K562 (cell line): ENCODE measurements around the gene NME4. TPM values are rescaled to one million over a fixed set of nuclear protein-coding genes. Genes with fewer than 3 reads are reported as not detected.

Experiments used
- ARID2 ChIP-seq: fragments of 450-650 bp; IDR thresholded peaks from 2 replicates; pipeline ENCODE4 v1.6.1; 2017; ENCODE audit warnings: antibody characterized with exemption, mild to moderate bottlenecking
- ASH1L ChIP-seq: fragments of 450-650 bp; IDR thresholded peaks from 2 replicates; pipeline ENCODE4 v1.6.1; 2018; ENCODE audit warnings: borderline replicate concordance, mild to moderate bottlenecking, low read depth; ENCODE audit not compliant: partially characterized antibody
- ATF1 ChIP-seq, 2 experiments: fragments of 450-650 bp in 1 of 2; IDR thresholded peaks; 2 replicates each; pipeline ENCODE4 v1.6.1; 2016; ENCODE audit warnings: missing compliant biosample characterization in 1 of 2, missing genetic modification characterization in 1 of 2
- BRF1 ChIP-seq: IDR thresholded peaks from 3 replicates; pipeline ENCODE4 v1.6.1; 2011; ENCODE audit warnings: borderline replicate concordance, mild to moderate bottlenecking; ENCODE audit not compliant: insufficient read length; ENCODE audit errors: extremely low read depth
- COPS2 ChIP-seq: fragments of 450-650 bp; conservative IDR thresholded peaks from 2 replicates; pipeline ENCODE4 v1.6.1; 2016; ENCODE audit warnings: mild to moderate bottlenecking, moderate library complexity
- CREM ChIP-seq: IDR thresholded peaks from 2 replicates; pipeline ENCODE4 v1.6.1; 2014; ENCODE audit warnings: antibody characterized with exemption, low read depth
- FIP1L1 ChIP-seq: fragments of 200-400 bp; formaldehyde crosslinking; IDR thresholded peaks from 2 replicates; pipeline ENCODE4 v1.6.1; 2018; ENCODE audit warnings: mild to moderate bottlenecking, low read depth, low read length; ENCODE audit not compliant: poor library complexity, severe bottlenecking
- ILK ChIP-seq: fragments of 450-650 bp; IDR thresholded peaks from 2 replicates; pipeline ENCODE4 v1.6.1; 2016; ENCODE audit warnings: missing genetic modification characterization, low read depth, mild to moderate bottlenecking, missing compliant biosample characterization, moderate library complexity, borderline replicate concordance
- POU5F1 ChIP-seq: fragments of 150-350 bp; IDR thresholded peaks from 2 replicates; pipeline ENCODE4 v1.6.1; 2014; ENCODE audit warnings: borderline replicate concordance, low read length, low read depth, mild to moderate bottlenecking; ENCODE audit not compliant: partially characterized antibody
- PURB ChIP-seq: sonication (generic); formaldehyde crosslinking; IDR thresholded peaks from 2 replicates; pipeline ENCODE4 v1.9.0; 2021; ENCODE audit warnings: low read depth, mild to moderate bottlenecking, missing genetic modification reagents
- RBBP5 ChIP-seq: fragments of 200-600 bp; sonication (generic); IDR thresholded peaks from 2 replicates; pipeline ENCODE4 v1.6.1; 2012; ENCODE audit warnings: borderline replicate concordance, mild to moderate bottlenecking, low read length, control low read depth, inconsistent platforms; ENCODE audit not compliant: insufficient read depth, poor library complexity, severe bottlenecking
- SOX6 ChIP-seq: fragments of 450-650 bp; IDR thresholded peaks from 2 replicates; pipeline ENCODE4 v1.6.1; 2014; ENCODE audit warnings: mild to moderate bottlenecking
- TCF7 ChIP-seq: sonication (generic); IDR thresholded peaks from 2 replicates; pipeline ENCODE4 v1.6.1; 2016; ENCODE audit warnings: antibody characterized with exemption, borderline replicate concordance
- ZEB2 ChIP-seq: fragments of 450-650 bp; IDR thresholded peaks from 2 replicates; pipeline ENCODE4 v1.6.1; 2016
- ZNF146 ChIP-seq: IDR thresholded peaks from one replicate; pipeline ENCODE4 v1.6.1; 2018; ENCODE audit warnings: missing compliant biosample characterization; ENCODE audit not compliant: unreplicated experiment
- ZNF217 ChIP-seq: sonication (generic); formaldehyde crosslinking; IDR thresholded peaks from 2 replicates; pipeline ENCODE4 v1.8.0; 2022; ENCODE audit warnings: mild to moderate bottlenecking, missing genetic modification reagents
- ZNF408 ChIP-seq: fragments of 250-450 bp; sonication (Bioruptor Pico); IDR thresholded peaks from 2 replicates; pipeline ENCODE4 v1.4.0; 2020; ENCODE audit warnings: low read depth, mild to moderate bottlenecking, moderate library complexity
- ZNF644 ChIP-seq: fragments of 200-800 bp; sonication (Bioruptor generic); IDR thresholded peaks from 2 replicates; pipeline ENCODE4 v1.6.1; 2016; ENCODE audit warnings: low read depth, missing genetic modification characterization, missing compliant biosample characterization
- ZNF699 ChIP-seq: fragments of 250-450 bp; sonication (Bioruptor Pico); IDR thresholded peaks from 2 replicates; pipeline ENCODE4 v1.8.0; 2021; ENCODE audit warnings: mild to moderate bottlenecking, moderate library complexity; ENCODE audit not compliant: insufficient replicate concordance
- ZNF79 ChIP-seq: fragments of 250-450 bp; sonication (Bioruptor Pico); IDR thresholded peaks from 2 replicates; pipeline ENCODE4 v1.4.0; 2020; ENCODE audit warnings: low read depth, mild to moderate bottlenecking, moderate library complexity
- polyA plus RNA-seq, 8 experiments: library from polyadenylated mRNA; depleted of rRNA in 4 of 8; stranded (reverse) in 5 of 8; unstranded in 3 of 8; fragments of >200 nt; fragmentation: Nextera tagmentation in 2 of 8; fragmentation: Illumina TruSeq in 1 of 8; extraction: Ambion mirVana in 2 of 8; extraction: Trizol in 1 of 8; gene quantifications; 2 replicates each; pipeline versions ENCODE4 v1.2.1 to v1.2.3, GENCODE V29; 2011 to 2014; ENCODE audit warnings: inconsistent platforms in 1 of 8, missing spikeins in 1 of 8
- total RNA-seq, 7 experiments: library from RNA; depleted of rRNA in 6 of 7; stranded (reverse); fragments of >200 nt in 6 of 7; fragmentation: Illumina TruSeq in 2 of 7; extraction: Trizol in 2 of 7; gene quantifications; 2 replicates each; pipeline versions ENCODE4 v1.2.1 to v1.2.3, GENCODE V29; 2011 to 2021; ENCODE audit warnings: low replicate concordance in 1 of 7
- TF ChIP-seq, protein P1 (sequence below): fragments of 250-450 bp; sonication (Bioruptor Pico); IDR thresholded peaks from 2 replicates; pipeline ENCODE4 v1.9.0; 2021; ENCODE audit warnings: mild to moderate bottlenecking
- TF ChIP-seq, protein P2 (sequence below): fragments of 150-350 bp; IDR thresholded peaks from 2 replicates; pipeline ENCODE4 v1.6.1; 2014; ENCODE audit warnings: low read depth, mild to moderate bottlenecking, low read length, borderline replicate concordance
- TF ChIP-seq, protein P3 (sequence below): fragments of 250-450 bp; sonication (Bioruptor Pico); IDR thresholded peaks from 2 replicates; pipeline ENCODE4 v1.8.0; 2021; ENCODE audit warnings: moderate library complexity, mild to moderate bottlenecking, inconsistent platforms

Gene NME4
- total and polyA plus RNA-seq, 9 of the 15 experiments (the other 6 are each of a cell fraction or from before 2014, with no cell fraction given): 15.4 to 264 (median 139) TPM

DNA sequence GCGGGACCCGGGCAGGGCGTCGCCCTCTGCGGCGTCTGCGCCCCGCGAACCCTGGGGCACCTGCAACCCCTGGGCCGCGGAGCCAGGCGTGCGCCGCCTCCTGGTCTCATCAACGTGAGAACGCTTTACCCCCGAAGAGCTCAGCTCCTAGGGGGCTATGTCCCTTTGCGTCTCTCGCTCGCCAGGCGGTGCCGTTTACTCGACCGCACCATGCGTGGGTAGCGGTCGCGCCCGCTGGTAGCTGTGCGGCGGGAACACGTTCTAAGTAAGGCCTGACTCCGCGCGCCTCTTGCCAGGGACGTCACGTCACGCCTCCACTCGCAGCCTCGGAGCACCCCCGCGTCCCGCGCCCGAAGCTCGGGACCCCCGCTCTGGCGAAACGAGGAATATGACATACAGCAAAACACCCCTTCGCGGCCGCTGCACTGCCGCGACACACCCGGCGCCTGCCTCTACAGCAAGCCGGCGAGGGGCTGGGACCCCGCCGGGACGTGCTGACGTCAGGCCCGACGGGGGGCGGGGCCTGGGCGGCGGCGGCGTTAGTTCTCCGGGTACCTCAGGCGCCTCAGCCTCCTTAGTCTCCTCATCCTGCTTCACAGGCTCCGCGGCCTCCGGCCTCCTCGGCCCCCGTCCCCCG, 28.2 kb downstream of the NME4 start, which contains the start of gene RAB11FIP3 (continued):
- no peak for TF ChIP-seq ZNF217 (CRISPR knock-in tag)
- TF ChIP-seq ATF1 (CRISPR knock-in tag; IDR thresholded peaks at IDR 0.05): no peak
- TF ChIP-seq ATF1 (tag; IDR thresholded peaks at IDR 0.05): peak; percentile 96
- no peak for TF ChIP-seq ARID2
- TF ChIP-seq RBBP5: peak; percentile 69
- no peak for TF ChIP-seq ZNF79 (CRISPR knock-in tag)
- no peak for TF ChIP-seq ZNF699 (CRISPR knock-in tag)
- no peak for TF ChIP-seq ZNF408
- TF ChIP-seq, protein P1, sequence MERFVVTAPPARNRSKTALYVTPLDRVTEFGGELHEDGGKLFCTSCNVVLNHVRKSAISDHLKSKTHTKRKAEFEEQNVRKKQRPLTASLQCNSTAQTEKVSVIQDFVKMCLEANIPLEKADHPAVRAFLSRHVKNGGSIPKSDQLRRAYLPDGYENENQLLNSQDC: no peak
- TF ChIP-seq POU5F1: no peak
- TF ChIP-seq, protein P2, sequence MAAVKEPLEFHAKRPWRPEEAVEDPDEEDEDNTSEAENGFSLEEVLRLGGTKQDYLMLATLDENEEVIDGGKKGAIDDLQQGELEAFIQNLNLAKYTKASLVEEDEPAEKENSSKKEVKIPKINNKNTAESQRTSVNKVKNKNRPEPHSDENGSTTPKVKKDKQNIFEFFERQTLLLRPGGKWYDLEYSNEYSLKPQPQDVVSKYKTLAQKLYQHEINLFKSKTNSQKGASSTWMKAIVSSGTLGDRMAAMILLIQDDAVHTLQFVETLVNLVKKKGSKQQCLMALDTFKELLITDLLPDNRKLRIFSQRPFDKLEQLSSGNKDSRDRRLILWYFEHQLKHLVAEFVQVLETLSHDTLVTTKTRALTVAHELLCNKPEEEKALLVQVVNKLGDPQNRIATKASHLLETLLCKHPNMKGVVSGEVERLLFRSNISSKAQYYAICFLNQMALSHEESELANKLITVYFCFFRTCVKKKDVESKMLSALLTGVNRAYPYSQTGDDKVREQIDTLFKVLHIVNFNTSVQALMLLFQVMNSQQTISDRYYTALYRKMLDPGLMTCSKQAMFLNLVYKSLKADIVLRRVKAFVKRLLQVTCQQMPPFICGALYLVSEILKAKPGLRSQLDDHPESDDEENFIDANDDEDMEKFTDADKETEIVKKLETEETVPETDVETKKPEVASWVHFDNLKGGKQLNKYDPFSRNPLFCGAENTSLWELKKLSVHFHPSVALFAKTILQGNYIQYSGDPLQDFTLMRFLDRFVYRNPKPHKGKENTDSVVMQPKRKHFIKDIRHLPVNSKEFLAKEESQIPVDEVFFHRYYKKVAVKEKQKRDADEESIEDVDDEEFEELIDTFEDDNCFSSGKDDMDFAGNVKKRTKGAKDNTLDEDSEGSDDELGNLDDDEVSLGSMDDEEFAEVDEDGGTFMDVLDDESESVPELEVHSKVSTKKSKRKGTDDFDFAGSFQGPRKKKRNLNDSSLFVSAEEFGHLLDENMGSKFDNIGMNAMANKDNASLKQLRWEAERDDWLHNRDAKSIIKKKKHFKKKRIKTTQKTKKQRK: no peak
- TF ChIP-seq COPS2: no peak
- TF ChIP-seq BRF1: no peak
- peak; percentile 87 for TF ChIP-seq CREM
- TF ChIP-seq TCF7: 0 out of 2 replicates have a peak, but pooled peaks have one; percentile 20
- TF ChIP-seq, protein P3, sequence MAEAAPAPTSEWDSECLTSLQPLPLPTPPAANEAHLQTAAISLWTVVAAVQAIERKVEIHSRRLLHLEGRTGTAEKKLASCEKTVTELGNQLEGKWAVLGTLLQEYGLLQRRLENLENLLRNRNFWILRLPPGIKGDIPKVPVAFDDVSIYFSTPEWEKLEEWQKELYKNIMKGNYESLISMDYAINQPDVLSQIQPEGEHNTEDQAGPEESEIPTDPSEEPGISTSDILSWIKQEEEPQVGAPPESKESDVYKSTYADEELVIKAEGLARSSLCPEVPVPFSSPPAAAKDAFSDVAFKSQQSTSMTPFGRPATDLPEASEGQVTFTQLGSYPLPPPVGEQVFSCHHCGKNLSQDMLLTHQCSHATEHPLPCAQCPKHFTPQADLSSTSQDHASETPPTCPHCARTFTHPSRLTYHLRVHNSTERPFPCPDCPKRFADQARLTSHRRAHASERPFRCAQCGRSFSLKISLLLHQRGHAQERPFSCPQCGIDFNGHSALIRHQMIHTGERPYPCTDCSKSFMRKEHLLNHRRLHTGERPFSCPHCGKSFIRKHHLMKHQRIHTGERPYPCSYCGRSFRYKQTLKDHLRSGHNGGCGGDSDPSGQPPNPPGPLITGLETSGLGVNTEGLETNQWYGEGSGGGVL: no peak
- TF ChIP-seq ZNF146: no peak
- peak; percentile 50 for TF ChIP-seq FIP1L1
- no peak for TF ChIP-seq SOX6
- TF ChIP-seq ZNF644 (tag): no peak
- no peak for TF ChIP-seq ILK (tag)
- no peak for TF ChIP-seq ZEB2
- TF ChIP-seq PURB (CRISPR knock-in tag): no peak
- no peak for TF ChIP-seq ASH1L
